ES-I3 (cell line): ENCODE results near the gene PGAM2.
A peak's percentile ranks its signal among the peaks of the same experiment; 100 is the strongest.
"Not testable (repeated sequence)": the region's sequence is repeated elsewhere in the genome, so short reads cannot be mapped to it uniquely, and the experiment has no call there.

Experiments used
- H3K36me3 ChIP-seq: 2 replicates; pipeline ENCODE4 v1.6.1; 2013; ENCODE audit warnings: mild to moderate bottlenecking, low read length, control low read depth, moderate library complexity; ENCODE audit not compliant: insufficient read depth
- H3K4me1 ChIP-seq: 2 replicates; pipeline ENCODE4 v1.6.1; 2013; ENCODE audit warnings: mild to moderate bottlenecking, control low read depth, low read length; ENCODE audit not compliant: insufficient read depth
- H3K9ac ChIP-seq: 2 replicates; pipeline ENCODE4 v1.6.1; 2013; ENCODE audit warnings: low read depth, mild to moderate bottlenecking, low read length, moderate library complexity
- H3K9me3 ChIP-seq: 2 replicates; pipeline ENCODE4 v1.6.1; 2013; ENCODE audit warnings: mild to moderate bottlenecking, low read length, moderate library complexity; ENCODE audit not compliant: control insufficient read depth, insufficient read depth

The PGAM2 gene

DNA sequence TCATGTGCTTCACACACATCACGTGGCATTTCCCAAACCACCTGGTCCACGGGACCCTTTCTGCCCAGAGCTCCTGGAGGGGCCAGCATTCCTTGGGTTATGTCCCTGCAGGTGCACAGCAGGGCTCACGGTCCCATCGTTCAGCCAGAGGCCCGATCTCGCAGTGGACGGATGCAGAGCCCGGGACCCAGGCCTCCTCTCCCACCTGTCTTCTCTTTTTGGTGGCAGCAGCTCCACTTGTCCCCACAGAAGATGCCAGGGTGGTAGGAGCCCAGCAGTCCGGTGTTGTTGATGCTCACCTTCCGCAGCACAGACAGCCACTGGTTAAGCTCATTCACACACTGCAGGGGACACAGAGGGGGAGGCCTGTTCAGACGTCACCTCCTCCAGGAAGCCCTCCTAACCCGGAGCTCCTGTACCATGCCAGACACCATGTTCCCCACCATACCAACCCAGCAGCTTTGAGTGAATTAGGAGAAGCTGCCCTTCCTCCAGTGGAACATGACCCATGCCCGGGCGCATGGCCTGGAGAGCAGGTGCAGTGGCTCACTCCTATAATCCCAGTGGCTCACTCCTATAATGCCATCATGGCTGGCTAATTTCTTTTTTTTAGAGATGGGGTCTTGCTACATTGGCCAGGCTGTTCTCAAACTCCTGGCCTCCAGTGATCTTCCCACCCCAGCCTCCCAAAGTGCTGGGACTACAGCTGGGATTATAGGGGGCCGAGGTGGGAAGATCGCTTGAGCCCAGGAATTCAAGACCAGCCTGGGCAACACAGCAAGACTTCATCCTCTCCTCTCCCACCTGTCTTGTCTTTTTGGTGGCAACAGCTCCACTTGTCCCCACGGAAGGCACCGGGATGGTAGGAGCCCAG is 31.2 kb downstream of the PGAM2 start:
- H3K9me3 ChIP-seq, H3K4me1 ChIP-seq: not testable (repeated sequence)

DNA sequence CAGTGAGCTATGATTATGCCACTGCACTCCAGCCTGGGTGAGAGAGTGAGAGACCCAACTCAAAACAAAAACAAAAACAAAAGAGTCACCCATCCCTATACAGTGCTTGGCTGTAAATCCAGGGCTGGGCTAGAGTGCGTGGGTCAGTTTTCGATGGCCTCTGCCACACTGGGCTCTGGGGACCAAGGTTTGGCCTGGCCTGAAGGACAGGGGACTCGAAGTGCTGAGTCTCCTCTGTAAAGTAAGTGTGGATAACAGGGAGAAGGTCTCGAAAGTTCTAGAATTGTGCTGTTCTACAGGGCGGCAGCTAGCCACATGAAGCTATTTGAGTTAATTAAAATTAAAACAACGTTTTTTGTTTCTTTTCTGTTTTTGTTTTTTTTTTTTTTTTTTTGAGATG is 33.3 kb downstream of the PGAM2 start:
- H3K9ac ChIP-seq, H3K36me3 ChIP-seq, H3K9me3 ChIP-seq, H3K4me1 ChIP-seq: not testable (repeated sequence)

More for the DNA sequence above, 31.2 kb downstream of the PGAM2 start:
- not testable (repeated sequence) for H3K9ac ChIP-seq, H3K36me3 ChIP-seq

DNA sequence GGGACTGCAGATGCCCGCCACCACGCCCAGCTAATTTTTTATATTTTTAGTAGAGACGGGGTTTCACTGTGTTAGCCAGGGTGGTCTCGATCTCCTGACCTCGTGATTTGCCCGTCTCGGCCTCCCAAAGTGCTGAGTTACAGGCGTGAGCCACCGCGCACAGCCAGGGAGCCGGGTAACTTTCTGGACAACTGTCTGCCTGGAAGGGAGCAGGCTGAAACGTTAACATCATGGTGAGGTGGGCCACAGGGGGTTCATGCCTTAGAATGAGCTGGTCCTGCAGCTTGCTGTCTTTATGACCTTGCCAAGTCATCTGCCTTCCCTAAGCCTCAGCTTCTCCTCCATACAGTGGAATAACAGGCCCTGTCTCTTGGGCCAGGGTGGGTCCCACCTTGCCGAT is 34.0 kb downstream of the PGAM2 start:
- H3K9ac ChIP-seq = not testable (repeated sequence)

DNA sequence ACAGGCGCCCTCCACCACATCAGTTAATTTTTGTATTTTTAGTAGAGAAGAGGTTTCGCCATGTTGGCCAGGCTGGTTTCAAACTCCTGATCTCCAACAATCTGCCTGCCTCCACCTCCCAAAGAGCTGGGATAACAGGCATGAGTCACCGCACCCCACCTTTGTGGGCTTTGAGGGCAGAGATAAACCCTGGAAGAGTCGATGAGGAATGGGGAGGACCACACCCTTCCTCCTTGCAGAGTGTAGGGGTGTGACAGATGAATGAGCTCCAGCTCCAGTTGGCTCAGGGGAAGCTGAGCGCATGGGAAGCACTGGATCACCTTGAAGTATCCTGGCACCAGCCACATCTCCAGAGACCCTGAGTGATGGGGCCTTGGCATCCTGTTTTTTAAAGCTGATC is 35.3 kb downstream of the PGAM2 start:
- H3K4me1 ChIP-seq, H3K36me3 ChIP-seq, H3K9me3 ChIP-seq, H3K9ac ChIP-seq: not testable (repeated sequence)

More for the DNA sequence above, 34.0 kb downstream of the PGAM2 start:
- not testable (repeated sequence) for H3K9me3 ChIP-seq, H3K36me3 ChIP-seq, H3K4me1 ChIP-seq

DNA sequence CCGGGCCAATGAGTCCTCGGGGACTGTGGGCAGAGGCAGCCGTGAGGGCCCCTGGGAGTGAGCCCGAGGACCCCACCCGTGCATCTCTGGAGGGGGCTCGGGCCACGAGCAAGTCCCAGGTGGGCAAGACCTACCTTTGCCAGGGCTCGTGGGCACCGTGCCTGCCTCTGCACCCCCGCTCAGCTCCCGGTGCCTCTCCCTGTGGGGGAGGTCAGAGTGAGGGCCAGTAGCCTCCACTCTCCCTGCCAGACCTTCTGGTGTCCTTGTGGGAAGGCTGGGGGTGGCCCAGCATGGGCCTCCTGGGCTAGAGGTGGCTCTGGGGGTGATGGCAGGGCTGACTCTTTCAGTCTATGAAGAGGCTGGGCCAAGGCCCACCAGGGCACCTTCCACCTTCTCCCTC is 35.9 kb downstream of the PGAM2 start:
- not testable (repeated sequence) for H3K4me1 ChIP-seq, H3K36me3 ChIP-seq, H3K9ac ChIP-seq, H3K9me3 ChIP-seq

DNA sequence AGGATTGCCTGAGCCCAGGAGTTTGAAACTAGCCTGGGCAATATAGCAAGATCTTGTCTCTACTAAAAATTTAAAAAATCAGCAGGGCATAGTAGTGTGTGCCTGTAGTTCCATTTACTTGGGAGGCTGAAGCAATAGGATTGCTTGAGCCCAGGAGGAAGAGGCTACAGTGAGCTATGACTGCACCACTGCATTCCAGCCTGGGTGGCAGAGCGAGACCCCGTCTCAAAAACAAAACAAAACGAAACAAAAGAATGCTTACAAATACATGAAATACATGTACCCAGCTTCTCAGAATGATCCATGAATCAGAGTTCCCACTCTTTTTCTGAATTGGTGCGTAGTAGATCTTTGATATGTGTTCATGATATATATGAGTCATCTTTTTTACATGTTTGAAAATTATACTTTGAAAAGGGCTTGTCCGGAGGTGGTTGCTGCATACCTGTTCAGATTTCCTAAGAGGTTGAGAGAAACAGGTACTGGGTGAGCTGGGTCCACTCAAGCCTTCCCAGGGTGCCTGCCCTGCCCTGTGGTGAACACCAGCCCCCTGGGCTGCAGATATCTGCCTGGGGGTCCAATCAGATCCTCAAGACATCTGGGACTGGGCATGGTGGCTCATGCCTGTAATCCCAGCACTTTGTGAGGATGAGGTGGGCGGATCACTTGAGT is 42.4 kb downstream of the PGAM2 start:
- H3K36me3 ChIP-seq, H3K9me3 ChIP-seq, H3K9ac ChIP-seq, H3K4me1 ChIP-seq: not testable (repeated sequence)

DNA sequence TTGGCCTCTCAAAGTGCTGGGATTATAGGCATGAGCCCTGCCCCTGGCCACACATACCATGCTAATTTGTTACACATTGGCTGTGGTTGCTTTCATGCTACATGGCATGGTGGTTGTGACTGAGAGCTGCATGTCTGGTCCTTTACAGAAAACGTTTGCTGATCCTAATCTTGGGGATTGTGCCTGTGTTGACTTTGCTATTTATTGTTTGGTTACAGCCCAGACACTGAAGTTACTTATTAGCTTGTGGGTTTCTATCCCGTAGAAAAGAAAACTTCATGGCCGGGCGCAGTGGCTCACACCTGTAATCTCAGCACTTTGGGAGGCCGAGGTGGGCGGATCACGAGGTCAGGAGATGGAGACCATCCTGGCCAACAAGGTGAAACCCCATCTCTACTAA is 43.3 kb downstream of the PGAM2 start:
- not testable (repeated sequence) for H3K9ac ChIP-seq, H3K36me3 ChIP-seq

DNA sequence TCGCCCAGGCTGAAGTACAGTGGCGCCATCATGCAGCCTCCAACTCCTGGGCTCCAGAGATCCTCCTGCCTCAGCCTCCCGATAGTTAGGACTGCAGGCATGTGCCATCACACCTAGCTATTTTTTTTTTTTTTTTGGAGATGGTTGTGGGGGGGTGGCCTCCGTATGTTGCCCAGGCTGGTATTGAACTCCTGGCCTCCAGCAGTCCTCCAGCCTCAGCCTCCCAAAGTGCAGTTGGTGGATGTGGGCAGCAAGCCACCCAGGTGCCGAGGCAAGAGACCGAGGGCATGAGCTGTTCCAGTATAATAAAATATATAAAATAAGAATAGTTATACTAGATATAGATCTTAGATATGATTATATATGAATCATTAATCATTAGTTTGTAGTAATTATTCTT is 45.5 kb downstream of the PGAM2 start:
- H3K4me1 ChIP-seq, H3K9me3 ChIP-seq, H3K9ac ChIP-seq, H3K36me3 ChIP-seq: not testable (repeated sequence)

More for the DNA sequence above, 43.3 kb downstream of the PGAM2 start:
- H3K4me1 ChIP-seq, H3K9me3 ChIP-seq: not testable (repeated sequence)

DNA sequence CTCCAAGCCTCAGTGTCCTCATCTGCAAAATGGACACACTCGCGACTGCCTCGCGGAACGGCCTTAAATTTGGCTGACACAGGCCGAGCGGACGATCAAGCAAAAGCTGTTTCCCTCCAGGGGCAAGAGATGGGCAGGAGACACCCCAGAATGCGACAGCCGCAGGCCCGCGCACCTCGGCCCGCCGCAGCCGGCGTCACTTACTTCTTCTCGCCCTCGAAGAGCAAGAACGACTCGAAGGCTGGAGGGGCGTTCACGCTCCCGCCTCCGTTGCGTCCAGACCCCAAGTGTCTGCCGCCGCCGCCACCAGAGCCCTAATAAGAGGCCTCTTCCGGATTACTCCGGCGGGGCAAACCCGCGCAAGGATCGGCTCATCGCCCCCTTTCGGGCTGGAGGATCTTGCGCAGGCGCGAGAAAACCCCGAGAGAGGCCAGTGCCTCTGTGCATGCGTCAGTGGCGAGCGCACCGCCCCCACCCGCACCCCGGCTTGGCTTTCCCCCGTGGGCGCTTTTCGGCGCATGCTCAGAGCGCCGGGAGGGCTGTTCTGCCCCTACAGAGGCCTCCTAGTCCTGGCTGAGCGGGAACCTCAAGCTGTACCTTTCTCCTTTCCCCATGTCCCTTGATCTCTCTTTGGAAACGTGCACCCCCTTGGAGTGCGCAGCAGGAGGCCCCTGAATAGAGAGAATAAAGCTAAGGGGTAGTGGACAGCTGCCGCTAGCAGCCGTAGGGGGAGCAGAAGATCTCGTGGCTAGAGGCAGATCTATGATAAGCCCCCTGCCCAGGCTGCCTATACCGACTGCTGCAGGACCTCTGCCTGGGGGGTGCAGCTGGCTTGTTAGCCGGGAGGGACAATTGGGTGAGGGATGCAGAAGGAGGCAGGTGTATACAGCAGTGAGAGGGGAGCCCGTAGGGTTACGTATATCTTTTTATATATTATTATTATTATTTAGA is 46.2 kb downstream of the PGAM2 start:
- not testable (repeated sequence) for H3K9me3 ChIP-seq, H3K4me1 ChIP-seq, H3K36me3 ChIP-seq
- peak overlapping the region; percentile 88 for H3K9ac ChIP-seq

DNA sequence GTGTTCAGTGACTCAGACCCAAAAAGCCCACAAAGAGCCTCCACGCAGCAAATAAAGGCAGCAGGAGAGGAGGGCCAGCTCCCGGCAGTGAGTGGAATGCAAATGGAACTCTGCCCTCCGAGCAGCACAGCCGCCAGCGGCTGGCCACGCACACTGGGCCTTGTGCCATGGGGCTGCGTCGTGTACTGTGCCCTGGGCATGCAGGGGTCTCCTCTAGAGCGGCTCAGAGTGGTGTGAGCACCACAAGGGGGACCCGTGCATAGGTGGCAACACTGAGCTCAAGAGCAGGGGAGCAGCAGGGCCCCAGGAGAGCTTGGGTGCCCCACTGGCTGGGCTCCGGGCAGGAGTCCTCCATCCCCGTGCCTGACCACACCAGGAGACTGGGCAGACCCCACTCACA is 50.3 kb downstream of the PGAM2 start:
- not testable (repeated sequence) for H3K9ac ChIP-seq, H3K9me3 ChIP-seq, H3K36me3 ChIP-seq, H3K4me1 ChIP-seq
